Tibial nerve (tissue), 4 donors: ENCODE data around the gene TBC1D32.

Experiments used
- EP300 ChIP-seq, 2 donors: sonication (generic); formaldehyde crosslinking; IDR thresholded peaks; one replicate each; pipeline ENCODE4 v1.6.1; 2017; ENCODE audit warnings: antibody characterized with exemption in 2 of 2, mild to moderate bottlenecking in 1 of 2
- POLR2A ChIP-seq, 2 donors: fragments of 450-650 bp; IDR thresholded peaks; one replicate each; pipeline ENCODE4 v1.6.1; 2017; ENCODE audit warnings: antibody characterized with exemption in 2 of 2, mild to moderate bottlenecking in 2 of 2, moderate library complexity in 2 of 2
- TF ChIP-seq, protein P1 (sequence below), 5 experiments: fragments of 200-600 bp in 3 of 5; fragments of 450-650 bp in 2 of 5; sonication (generic) in 3 of 5; IDR thresholded peaks; one replicate each; pipeline ENCODE4 v1.5.1; 2016 to 2019; ENCODE audit warnings: antibody characterized with exemption in 5 of 5, mild to moderate bottlenecking in 3 of 5, moderate library complexity in 2 of 5

DNA sequence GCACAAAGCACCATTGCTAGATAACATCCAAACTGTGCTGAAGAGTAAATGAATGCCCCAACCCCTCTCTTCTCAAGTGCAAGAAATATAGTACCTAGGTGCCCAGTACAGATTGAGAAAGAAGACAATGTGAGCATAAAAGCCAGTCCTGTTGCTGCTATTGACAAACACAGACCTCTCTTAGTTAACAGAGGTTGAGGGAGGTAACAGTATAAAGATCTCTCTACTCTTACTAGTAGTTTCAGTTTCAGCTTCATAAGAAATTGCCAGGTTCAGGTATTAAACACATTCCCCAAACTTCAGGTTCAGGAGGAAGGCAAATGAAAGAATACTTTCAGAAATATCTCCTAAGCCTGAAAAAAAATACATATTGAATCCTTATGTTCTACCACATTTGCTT is 31.4 kb downstream of the TBC1D32 start:
- TF ChIP-seq, protein P1, sequence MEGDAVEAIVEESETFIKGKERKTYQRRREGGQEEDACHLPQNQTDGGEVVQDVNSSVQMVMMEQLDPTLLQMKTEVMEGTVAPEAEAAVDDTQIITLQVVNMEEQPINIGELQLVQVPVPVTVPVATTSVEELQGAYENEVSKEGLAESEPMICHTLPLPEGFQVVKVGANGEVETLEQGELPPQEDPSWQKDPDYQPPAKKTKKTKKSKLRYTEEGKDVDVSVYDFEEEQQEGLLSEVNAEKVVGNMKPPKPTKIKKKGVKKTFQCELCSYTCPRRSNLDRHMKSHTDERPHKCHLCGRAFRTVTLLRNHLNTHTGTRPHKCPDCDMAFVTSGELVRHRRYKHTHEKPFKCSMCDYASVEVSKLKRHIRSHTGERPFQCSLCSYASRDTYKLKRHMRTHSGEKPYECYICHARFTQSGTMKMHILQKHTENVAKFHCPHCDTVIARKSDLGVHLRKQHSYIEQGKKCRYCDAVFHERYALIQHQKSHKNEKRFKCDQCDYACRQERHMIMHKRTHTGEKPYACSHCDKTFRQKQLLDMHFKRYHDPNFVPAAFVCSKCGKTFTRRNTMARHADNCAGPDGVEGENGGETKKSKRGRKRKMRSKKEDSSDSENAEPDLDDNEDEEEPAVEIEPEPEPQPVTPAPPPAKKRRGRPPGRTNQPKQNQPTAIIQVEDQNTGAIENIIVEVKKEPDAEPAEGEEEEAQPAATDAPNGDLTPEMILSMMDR (IDR thresholded peaks at IDR 0.05) = no peak
- TF ChIP-seq EP300 (IDR thresholded peaks at IDR 0.05) (no peak), POLR2A (IDR thresholded peaks at IDR 0.05) (no peak)
